HEK293 (cell line): ENCODE data around the gene COL15A1.

Source experiments
- CTCF ChIA-PET: fragments of 350-600 bp; formaldehyde crosslinking; extraction: SDS; loops from one replicate; lab custom pipeline; 2021; ENCODE audit warnings: antibody characterized with exemption; lab: Yijun Ruan, JAX
- POLR2A ChIA-PET: fragments of 300-600 bp; formaldehyde crosslinking; extraction: SDS; loops from one replicate; lab custom pipeline; 2020; ENCODE audit warnings: antibody characterized with exemption, inconsistent platforms; lab: Yijun Ruan, JAX
- H3K27ac ChIP-seq: fragments of 200-500 bp; sonication (Bioruptor generic); 2 replicates; pipeline ENCODE4 v1.5.1; 2014; ENCODE audit warnings: low read depth, low read length, control low read depth, inconsistent platforms; ENCODE audit errors: extremely low read depth
- H3K36me3 ChIP-seq, 2 experiments: fragments of 200-500 bp in 1 of 2; sonication (Bioruptor generic) in 1 of 2; 1 replicate in 1 of 2; 2 replicates in 1 of 2; pipeline ENCODE4 v1.5.1; 2014 to 2017; ENCODE audit warnings: inconsistent platforms in 2 of 2, low read length in 2 of 2; ENCODE audit not compliant: control insufficient read depth in 2 of 2, insufficient read depth in 1 of 2
- H3K4me1 ChIP-seq: fragments of 200-500 bp; sonication (Bioruptor generic); 2 replicates; pipeline ENCODE4 v1.5.1; 2014; ENCODE audit warnings: mild to moderate bottlenecking, low read length, inconsistent platforms; ENCODE audit not compliant: control insufficient read depth, insufficient read depth
- H3K4me3 ChIP-seq: 2 replicates; pipeline ENCODE4 v1.5.1; 2011; ENCODE audit warnings: low read depth, mild to moderate bottlenecking, control low read depth, low read length, moderate library complexity
- H3K9me3 ChIP-seq: fragments of 200-500 bp; sonication (Bioruptor generic); 2 replicates; pipeline ENCODE4 v1.5.1; 2014; ENCODE audit warnings: low read depth, low read length, inconsistent platforms; ENCODE audit not compliant: control insufficient read depth, insufficient read depth
- ATF2 ChIP-seq: fragments of 450-650 bp; formaldehyde crosslinking; IDR thresholded peaks from 2 replicates; pipeline ENCODE4 v1.5.1; 2016; ENCODE audit warnings: missing biosample characterization, missing genetic modification characterization, low read depth
- IKZF3 ChIP-seq: fragments of 450-650 bp; IDR thresholded peaks from 2 replicates; pipeline ENCODE4 v1.5.0; 2018; ENCODE audit warnings: missing biosample characterization, mild to moderate bottlenecking, missing genetic modification characterization, moderate library complexity
- OVOL3 ChIP-seq: fragments of 450-650 bp; formaldehyde crosslinking; IDR thresholded peaks from 2 replicates; pipeline ENCODE4 v1.5.1; 2016; ENCODE audit warnings: missing biosample characterization, missing genetic modification characterization
- PBX3 ChIP-seq: sonication (generic); formaldehyde crosslinking; IDR thresholded peaks from 2 replicates; pipeline ENCODE4 v1.8.1; 2022; ENCODE audit warnings: mild to moderate bottlenecking, moderate library complexity, missing genetic modification reagents
- REPIN1 ChIP-seq: fragments of 450-650 bp; formaldehyde crosslinking; IDR thresholded peaks from 2 replicates; pipeline ENCODE4 v1.5.1; 2017; ENCODE audit warnings: missing biosample characterization, missing genetic modification characterization, low read depth
- SCRT1 ChIP-seq: fragments of 450-650 bp; formaldehyde crosslinking; IDR thresholded peaks from 2 replicates; pipeline ENCODE4 v1.5.1; 2016; ENCODE audit warnings: missing biosample characterization, missing genetic modification characterization, borderline replicate concordance
- SP2 ChIP-seq: fragments of 450-650 bp; formaldehyde crosslinking; IDR thresholded peaks from 2 replicates; pipeline ENCODE4 v1.5.1; 2016; ENCODE audit warnings: missing biosample characterization, missing genetic modification characterization
- WT1 ChIP-seq: fragments of 450-650 bp; formaldehyde crosslinking; IDR thresholded peaks from 2 replicates; pipeline ENCODE4 v1.5.1; 2016; ENCODE audit warnings: missing biosample characterization, missing genetic modification characterization
- ZBTB48 ChIP-seq: fragments of 450-650 bp; formaldehyde crosslinking; IDR thresholded peaks from 2 replicates; pipeline ENCODE4 v1.5.1; 2016; ENCODE audit warnings: missing biosample characterization, missing genetic modification characterization
- ZBTB8A ChIP-seq: fragments of 450-650 bp; formaldehyde crosslinking; IDR thresholded peaks from 2 replicates; pipeline ENCODE4 v1.5.1; 2016; ENCODE audit warnings: missing biosample characterization, missing genetic modification characterization
- ZNF184 ChIP-seq: fragments of 450-650 bp; IDR thresholded peaks from 2 replicates; pipeline ENCODE4 v1.5.1; 2018; ENCODE audit warnings: missing biosample characterization, mild to moderate bottlenecking, missing genetic modification characterization
- ZNF239 ChIP-seq: fragments of 450-650 bp; formaldehyde crosslinking; IDR thresholded peaks from 2 replicates; pipeline ENCODE4 v1.5.1; 2016; ENCODE audit warnings: missing biosample characterization, missing genetic modification characterization
- ZNF280D ChIP-seq: fragments of 450-650 bp; formaldehyde crosslinking; IDR thresholded peaks from 2 replicates; pipeline ENCODE4 v1.5.1; 2016; ENCODE audit warnings: missing biosample characterization, missing genetic modification characterization
- ZNF416 ChIP-seq: fragments of 450-650 bp; formaldehyde crosslinking; IDR thresholded peaks from 2 replicates; pipeline ENCODE4 v1.5.1; 2016; ENCODE audit warnings: missing biosample characterization, missing genetic modification characterization
- ZNF521 ChIP-seq: fragments of 450-650 bp; formaldehyde crosslinking; IDR thresholded peaks from 2 replicates; pipeline ENCODE4 v1.5.1; 2017; ENCODE audit warnings: missing biosample characterization, mild to moderate bottlenecking, missing genetic modification characterization
- ZNF544 ChIP-seq: fragments of 450-650 bp; formaldehyde crosslinking; IDR thresholded peaks from 2 replicates; pipeline ENCODE4 v1.5.0; 2017; ENCODE audit warnings: missing biosample characterization, missing genetic modification characterization
- ZNF585B ChIP-seq: fragments of 450-650 bp; formaldehyde crosslinking; IDR thresholded peaks from 2 replicates; pipeline ENCODE4 v1.5.1; 2016; ENCODE audit warnings: missing biosample characterization, missing genetic modification characterization
- ZNF621 ChIP-seq: fragments of 450-650 bp; formaldehyde crosslinking; IDR thresholded peaks from 2 replicates; pipeline ENCODE4 v1.5.1; 2017; ENCODE audit warnings: missing biosample characterization, missing genetic modification characterization
- ZNF623 ChIP-seq: fragments of 450-650 bp; formaldehyde crosslinking; IDR thresholded peaks from 2 replicates; pipeline ENCODE4 v1.5.1; 2016; ENCODE audit warnings: missing biosample characterization, missing genetic modification characterization
- ZNF624 ChIP-seq: fragments of 450-650 bp; formaldehyde crosslinking; IDR thresholded peaks from 2 replicates; pipeline ENCODE4 v1.5.1; 2017; ENCODE audit warnings: missing biosample characterization, missing genetic modification characterization
- ZNF654 ChIP-seq: fragments of 450-650 bp; formaldehyde crosslinking; IDR thresholded peaks from 2 replicates; pipeline ENCODE4 v1.5.1; 2016; ENCODE audit warnings: low read depth, missing biosample characterization, missing genetic modification characterization
- ZNF670 ChIP-seq: fragments of 450-650 bp; formaldehyde crosslinking; IDR thresholded peaks from 2 replicates; pipeline ENCODE4 v1.5.1; 2016; ENCODE audit warnings: missing biosample characterization, missing genetic modification characterization, low read depth
- ZNF707 ChIP-seq: fragments of 450-650 bp; formaldehyde crosslinking; IDR thresholded peaks from 2 replicates; pipeline ENCODE4 v1.5.1; 2016; ENCODE audit warnings: missing biosample characterization, missing genetic modification characterization
- ZNF768 ChIP-seq: fragments of 450-650 bp; formaldehyde crosslinking; IDR thresholded peaks from 2 replicates; pipeline ENCODE4 v1.5.1; 2018; ENCODE audit warnings: missing biosample characterization, mild to moderate bottlenecking, missing genetic modification characterization
- ZSCAN16 ChIP-seq: fragments of 450-650 bp; formaldehyde crosslinking; IDR thresholded peaks from 2 replicates; pipeline ENCODE4 v1.5.1; 2016; ENCODE audit warnings: missing biosample characterization, missing genetic modification characterization
- TF ChIP-seq, protein P1 (sequence below): fragments of 450-650 bp; formaldehyde crosslinking; IDR thresholded peaks from 2 replicates; pipeline ENCODE4; 2016; ENCODE audit warnings: missing biosample characterization, missing genetic modification characterization
- TF ChIP-seq, protein P2 (sequence below): IDR thresholded peaks from 2 replicates; pipeline ENCODE4 v1.6.1; 2011; ENCODE audit warnings: mild to moderate bottlenecking, low read depth, low read length, borderline replicate concordance
- TF ChIP-seq, protein P3 (sequence below): fragments of 450-650 bp; IDR thresholded peaks from 2 replicates; pipeline ENCODE4 v1.5.1; 2018; ENCODE audit warnings: missing biosample characterization, mild to moderate bottlenecking, missing genetic modification characterization

COL15A1 gene

GRCh38 chr9:99006511-99006910, 62.8 kb downstream of the COL15A1 start:
- POLR2A ChIA-PET: no interaction called here
- no peak overlapping the region for H3K27ac ChIP-seq

DNA sequence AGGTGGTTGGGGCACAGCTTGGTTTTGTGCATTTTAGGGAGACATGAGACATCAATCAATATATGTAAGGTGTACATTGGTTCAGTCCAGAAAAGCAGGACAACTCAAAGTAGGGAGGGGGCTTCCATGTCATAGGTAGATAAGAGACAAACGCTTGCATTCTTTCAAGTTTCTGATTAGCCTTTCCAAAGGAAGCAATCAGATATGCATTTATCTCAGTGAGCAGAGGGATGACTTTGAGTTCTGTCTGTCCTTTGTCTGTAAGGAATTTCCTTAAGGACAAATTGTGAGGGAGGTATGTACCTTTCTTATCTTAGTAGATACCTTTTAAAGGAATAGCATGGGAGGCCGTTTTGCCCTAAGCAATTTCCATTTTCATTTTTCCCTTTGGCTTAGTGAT, 63.3 kb downstream of the COL15A1 start:
- Histone ChIP-seq H3K9me3 (no peaks in the 10 kb centered on the region), H3K4me1 (no peaks in the 10 kb centered on the region), H3K36me3 (no peaks in the 10 kb centered on the region), H3K4me3 (no peak overlapping the region), H3K27ac (no peak overlapping the region)
- ChIA-PET CTCF (interaction anchor here (0.7 to 1.2 kb wide), 3 partner anchors 11 to 480 kb away, joined by 3 to 5 read pairs (median 3); no protein-coding TSS in a partner anchor), POLR2A (no interaction called here)
- TF ChIP-seq ZNF280D (no peak), ZBTB8A (tag by site-specific recombination) (no peak), SP2 (tag by site-specific recombination) (no peak), ZNF544 (tag by site-specific recombination) (no peak), SCRT1 (tag by site-specific recombination) (no peak), ATF2 (no peak), PBX3 (CRISPR knock-in tag) (no peak), ZNF654 (tag by site-specific recombination) (no peak), ZNF621 (tag by site-specific recombination) (no peak), ZNF624 (tag by site-specific recombination) (no peak), IKZF3 (tag by site-specific recombination) (no peak), ZNF670 (tag by site-specific recombination) (no peak), ZNF585B (tag by site-specific recombination) (no peak), ZNF623 (tag by site-specific recombination) (no peak), ZSCAN16 (tag by site-specific recombination) (no peak), ZNF521 (tag by site-specific recombination) (no peak), WT1 (no peak)
- TF ChIP-seq, protein P1, sequence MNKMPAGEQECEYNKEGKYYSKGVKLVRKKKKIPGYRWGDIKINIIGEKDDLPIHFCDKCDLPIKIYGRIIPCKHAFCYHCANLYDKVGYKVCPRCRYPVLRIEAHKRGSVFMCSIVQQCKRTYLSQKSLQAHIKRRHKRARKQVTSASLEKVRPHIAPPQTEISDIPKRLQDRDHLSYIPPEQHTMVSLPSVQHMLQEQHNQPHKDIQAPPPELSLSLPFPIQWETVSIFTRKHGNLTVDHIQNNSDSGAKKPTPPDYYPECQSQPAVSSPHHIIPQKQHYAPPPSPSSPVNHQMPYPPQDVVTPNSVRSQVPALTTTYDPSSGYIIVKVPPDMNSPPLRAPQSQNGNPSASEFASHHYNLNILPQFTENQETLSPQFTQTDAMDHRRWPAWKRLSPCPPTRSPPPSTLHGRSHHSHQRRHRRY (tag by site-specific recombination): no peak
- TF ChIP-seq, protein P2, sequence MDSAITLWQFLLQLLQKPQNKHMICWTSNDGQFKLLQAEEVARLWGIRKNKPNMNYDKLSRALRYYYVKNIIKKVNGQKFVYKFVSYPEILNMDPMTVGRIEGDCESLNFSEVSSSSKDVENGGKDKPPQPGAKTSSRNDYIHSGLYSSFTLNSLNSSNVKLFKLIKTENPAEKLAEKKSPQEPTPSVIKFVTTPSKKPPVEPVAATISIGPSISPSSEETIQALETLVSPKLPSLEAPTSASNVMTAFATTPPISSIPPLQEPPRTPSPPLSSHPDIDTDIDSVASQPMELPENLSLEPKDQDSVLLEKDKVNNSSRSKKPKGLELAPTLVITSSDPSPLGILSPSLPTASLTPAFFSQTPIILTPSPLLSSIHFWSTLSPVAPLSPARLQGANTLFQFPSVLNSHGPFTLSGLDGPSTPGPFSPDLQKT: no peak

More at GRCh38 chr9:99006511-99006910, 62.8 kb downstream of the COL15A1 start:
- Histone ChIP-seq H3K4me1 (no peaks in the 10 kb centered on the region), H3K9me3 (no peaks in the 10 kb centered on the region), H3K36me3 (no peaks in the 10 kb centered on the region), H3K4me3 (no peak overlapping the region)
- CTCF ChIA-PET: interaction anchor here (0.7 to 1.5 kb wide), 4 partner anchors 12 to 480 kb away, joined by 3 to 5 read pairs (median 3); no protein-coding TSS in a partner anchor
- TF ChIP-seq, protein P3, sequence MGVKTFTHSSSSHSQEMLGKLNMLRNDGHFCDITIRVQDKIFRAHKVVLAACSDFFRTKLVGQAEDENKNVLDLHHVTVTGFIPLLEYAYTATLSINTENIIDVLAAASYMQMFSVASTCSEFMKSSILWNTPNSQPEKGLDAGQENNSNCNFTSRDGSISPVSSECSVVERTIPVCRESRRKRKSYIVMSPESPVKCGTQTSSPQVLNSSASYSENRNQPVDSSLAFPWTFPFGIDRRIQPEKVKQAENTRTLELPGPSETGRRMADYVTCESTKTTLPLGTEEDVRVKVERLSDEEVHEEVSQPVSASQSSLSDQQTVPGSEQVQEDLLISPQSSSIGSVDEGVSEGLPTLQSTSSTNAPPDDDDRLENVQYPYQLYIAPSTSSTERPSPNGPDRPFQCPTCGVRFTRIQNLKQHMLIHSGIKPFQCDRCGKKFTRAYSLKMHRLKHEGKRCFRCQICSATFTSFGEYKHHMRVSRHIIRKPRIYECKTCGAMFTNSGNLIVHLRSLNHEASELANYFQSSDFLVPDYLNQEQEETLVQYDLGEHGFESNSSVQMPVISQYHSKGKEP (tag by site-specific recombination): no peak
- TF ChIP-seq ZNF707 (tag by site-specific recombination) (no peak), ZBTB48 (tag by site-specific recombination) (no peak), OVOL3 (tag by site-specific recombination) (no peak), ZNF416 (tag by site-specific recombination) (no peak), REPIN1 (tag by site-specific recombination) (no peak), ZNF239 (no peak), ZNF768 (no peak), ZNF184 (no peak)
